Measurements from ENCODE around the gene STK17A. TPM values are rescaled to one million over a fixed set of nuclear protein-coding genes. Genes with fewer than 3 reads are reported as not detected.

STK17A gene
- total RNA-seq, 3 donors from 2014 or later (not counting 1 experiment from before 2014, with no cell fraction given): 92.9 to 135 (median 111) TPM

GRCh38 chr7:43658718-43659548 lies 76.0 kb downstream of the STK17A start:
- peaks cover 43 to 49% of the 10 kb centered on the region in 2 donors for H3K4me1 Mint-ChIP-seq
- TF ChIP-seq, protein P1, sequence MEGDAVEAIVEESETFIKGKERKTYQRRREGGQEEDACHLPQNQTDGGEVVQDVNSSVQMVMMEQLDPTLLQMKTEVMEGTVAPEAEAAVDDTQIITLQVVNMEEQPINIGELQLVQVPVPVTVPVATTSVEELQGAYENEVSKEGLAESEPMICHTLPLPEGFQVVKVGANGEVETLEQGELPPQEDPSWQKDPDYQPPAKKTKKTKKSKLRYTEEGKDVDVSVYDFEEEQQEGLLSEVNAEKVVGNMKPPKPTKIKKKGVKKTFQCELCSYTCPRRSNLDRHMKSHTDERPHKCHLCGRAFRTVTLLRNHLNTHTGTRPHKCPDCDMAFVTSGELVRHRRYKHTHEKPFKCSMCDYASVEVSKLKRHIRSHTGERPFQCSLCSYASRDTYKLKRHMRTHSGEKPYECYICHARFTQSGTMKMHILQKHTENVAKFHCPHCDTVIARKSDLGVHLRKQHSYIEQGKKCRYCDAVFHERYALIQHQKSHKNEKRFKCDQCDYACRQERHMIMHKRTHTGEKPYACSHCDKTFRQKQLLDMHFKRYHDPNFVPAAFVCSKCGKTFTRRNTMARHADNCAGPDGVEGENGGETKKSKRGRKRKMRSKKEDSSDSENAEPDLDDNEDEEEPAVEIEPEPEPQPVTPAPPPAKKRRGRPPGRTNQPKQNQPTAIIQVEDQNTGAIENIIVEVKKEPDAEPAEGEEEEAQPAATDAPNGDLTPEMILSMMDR (IDR thresholded peaks at IDR 0.05): no peak
- H3K9me3 Mint-ChIP-seq: no peaks in the 10 kb centered on the region
- DNase-seq (peak in 1 of 2 donors; percentile 37), ATAC-seq (peak in 2 of 3 donors; percentile 43 to 57)
- H3K36me3 Mint-ChIP-seq: peaks cover 7% of the 10 kb centered on the region
- intact Hi-C loops (cut with micrococcal nuclease): no loop called here
- peak overlapping the region; percentile 70 to 87 for H3K27ac Mint-ChIP-seq
- peak overlapping the region; percentile 44 for H3K27ac ChIP-seq (ENCODE audit: low read length)
- no peak overlapping the region for H3K4me3 ChIP-seq (ENCODE audit: low read length)
- H3K9me3 ChIP-seq (ENCODE audit: control insufficient read depth, insufficient read depth, low read length): no peaks in the 10 kb centered on the region
- H3K4me1 ChIP-seq (ENCODE audit: control insufficient read depth, insufficient read depth, low read length): peaks cover 22% of the 10 kb centered on the region
- peak overlapping the region; percentile 1 for H3K4me3 Mint-ChIP-seq
- H3K27me3 ChIP-seq (ENCODE audit: control insufficient read depth, insufficient read depth, low read length): no peaks in the 10 kb centered on the region
- 44% methylated on average over 6 of the region's 7 CpGs for WGBS (ENCODE audit: insufficient coverage)
- H3K36me3 ChIP-seq (ENCODE audit: control insufficient read depth, insufficient read depth, low read length): no peaks in the 10 kb centered on the region
- H3K27me3 Mint-ChIP-seq (ENCODE audit: low read depth in 2 of 2): no peaks in the 10 kb centered on the region

GRCh38 chr7:43659549-43659896 lies 76.6 kb downstream of the STK17A start:
- Histone ChIP-seq H3K9me3 (ENCODE audit: control insufficient read depth, insufficient read depth, low read length) (no peaks in the 10 kb centered on the region), H3K27ac (ENCODE audit: low read length) (peak overlapping the region; percentile 44), H3K4me3 (ENCODE audit: low read length) (no peak overlapping the region), H3K4me1 (ENCODE audit: control insufficient read depth, insufficient read depth, low read length) (peaks cover 18% of the 10 kb centered on the region), H3K36me3 (ENCODE audit: control insufficient read depth, insufficient read depth, low read length) (no peaks in the 10 kb centered on the region), H3K27me3 (ENCODE audit: control insufficient read depth, insufficient read depth, low read length) (no peaks in the 10 kb centered on the region)
- TF ChIP-seq, protein P1 (IDR thresholded peaks at IDR 0.05): no peak
- Mint-ChIP-seq H3K9me3 (no peaks in the 10 kb centered on the region), H3K36me3 (peaks cover 1% of the 10 kb centered on the region), H3K27ac (peak overlapping the region; percentile 70 to 87), H3K4me1 (peaks cover 39 to 44% of the 10 kb centered on the region in 2 donors), H3K4me3 (peak overlapping the region; percentile 7), H3K27me3 (ENCODE audit: low read depth in 2 of 2) (no peaks in the 10 kb centered on the region)
- DNase-seq: no peak
- no peak for ATAC-seq
- intact Hi-C loops (cut with micrococcal nuclease): no loop called here

DNA sequence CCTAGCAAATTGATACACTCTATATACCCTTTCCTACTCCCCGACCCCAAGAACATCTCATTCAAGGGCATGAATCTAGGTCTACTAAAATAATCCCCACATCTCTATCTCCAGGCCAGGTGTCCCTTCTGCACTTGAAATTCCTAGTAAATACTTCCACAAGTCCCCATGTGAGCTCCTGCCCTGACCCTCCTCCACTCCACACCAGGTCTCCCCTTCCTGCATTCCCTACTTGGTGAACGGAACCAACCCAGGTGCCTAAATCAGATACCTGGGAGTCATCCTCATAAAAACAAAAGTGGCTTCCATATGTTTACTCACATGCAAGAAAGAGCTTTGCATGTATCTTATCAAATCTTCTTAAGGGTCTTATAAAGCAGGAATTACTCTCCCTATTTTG lies 77.2 kb downstream of the STK17A start:
- ATAC-seq (no peak), DNase-seq (no peak)
- Histone ChIP-seq H3K4me3 (ENCODE audit: low read length) (no peak overlapping the region), H3K27ac (ENCODE audit: low read length) (peak overlapping the region; percentile 44), H3K27me3 (ENCODE audit: control insufficient read depth, insufficient read depth, low read length) (no peaks in the 10 kb centered on the region), H3K9me3 (ENCODE audit: control insufficient read depth, insufficient read depth, low read length) (no peaks in the 10 kb centered on the region), H3K36me3 (ENCODE audit: control insufficient read depth, insufficient read depth, low read length) (no peaks in the 10 kb centered on the region), H3K4me1 (ENCODE audit: control insufficient read depth, insufficient read depth, low read length) (peaks cover 18% of the 10 kb centered on the region)
- H3K4me3 Mint-ChIP-seq: peak overlapping the region; percentile 7
- H3K4me1 Mint-ChIP-seq: peaks cover 43 to 47% of the 10 kb centered on the region in 2 donors
- TF ChIP-seq, protein P1 (IDR thresholded peaks at IDR 0.05): no peak
- peak overlapping the region; percentile 70 to 87 for H3K27ac Mint-ChIP-seq
- H3K9me3 Mint-ChIP-seq: no peaks in the 10 kb centered on the region
- H3K27me3 Mint-ChIP-seq (ENCODE audit: low read depth in 2 of 2): no peaks in the 10 kb centered on the region
- intact Hi-C loops (cut with micrococcal nuclease): no loop called here
- no peaks in the 10 kb centered on the region for H3K36me3 Mint-ChIP-seq
- 94% methylated on average over 2 of the region's 2 CpGs for WGBS (ENCODE audit: insufficient coverage)
